Endothelial cell of umbilical vein (primary cell): ENCODE data around the gene TSPAN18. TPM values are rescaled to one million over a fixed set of nuclear protein-coding genes. Genes with fewer than 3 reads are reported as not detected.

ENCODE experiments used
- BruUV-seq: library from RNA; stranded (reverse); fragments of 400-500 nt; replicated peaks from 2 replicates; lab custom pipeline; 2021; lab: Mats Ljungman, UMichigan
- CTCF ChIA-PET: fragments of 300-600, 350-600 bp; sonication (Branson Sonifier 250); formaldehyde crosslinking; loops from one replicate; lab custom pipeline; 2021; ENCODE audit warnings: antibody characterized with exemption, inconsistent platforms; lab: Charles Lee
- POLR2A ChIA-PET: fragments of 300-600, 350-600 bp; sonication (Branson Sonifier 250); formaldehyde crosslinking; loops from one replicate; lab custom pipeline; 2021; ENCODE audit warnings: antibody characterized with exemption, inconsistent platforms; lab: Charles Lee
- DNase-seq: peaks from one replicate; pipeline ENCODE4 v3.0.0-alpha.2; 2011; ENCODE audit warnings: low read depth, low spot score
- FAIRE-seq: peaks from 2 replicates; lab custom pipeline; 2011; peaks lifted over from hg19 to GRCh38; lab: Jason Lieb, UNC
- H2AFZ ChIP-seq: 2 replicates; pipeline ENCODE4 v1.6.0; 2012; ENCODE audit warnings: low read depth, low read length, control low read depth, inconsistent platforms
- H3K27ac ChIP-seq: 2 replicates; pipeline ENCODE4 v1.5.1; 2011; ENCODE audit warnings: low read depth, mild to moderate bottlenecking, control low read depth, low read length, moderate library complexity; ENCODE audit not compliant: insufficient read depth
- H3K27me3 ChIP-seq, 2 experiments: 2 replicates each; pipeline versions ENCODE4 v1.6.0 to v1.6.1; 2011; ENCODE audit warnings: low read length in 2 of 2, mixed read lengths in 1 of 2; ENCODE audit not compliant: control insufficient read depth in 2 of 2, insufficient read depth in 2 of 2
- H3K36me3 ChIP-seq, 2 experiments: 2 replicates in 1 of 2; 3 replicates in 1 of 2; pipeline ENCODE4 v1.5.1; 2011; ENCODE audit warnings: low read length in 2 of 2, mild to moderate bottlenecking in 1 of 2, moderate library complexity in 1 of 2; ENCODE audit not compliant: control insufficient read depth in 2 of 2, insufficient read depth in 2 of 2; ENCODE audit errors: extremely low read depth in 1 of 2
- H3K4me1 ChIP-seq: 3 replicates; pipeline ENCODE4 v1.5.1; 2011; ENCODE audit warnings: mild to moderate bottlenecking, low read length; ENCODE audit not compliant: control insufficient read depth, insufficient read depth; ENCODE audit errors: extremely low read depth
- H3K4me2 ChIP-seq: 2 replicates; pipeline ENCODE4 v1.6.1; 2011; ENCODE audit warnings: low read length, control low read depth, mixed read lengths; ENCODE audit not compliant: insufficient read depth
- H3K4me3 ChIP-seq, 3 experiments: fragments of 200-600 bp in 1 of 3; sonication (generic), shearing (Covaris generic) in 1 of 3; replicated peaks in 1 of 3; 2 replicates each; pipeline ENCODE4 v1.5.1; 2011 to 2016; ENCODE audit warnings: control low read depth in 3 of 3, low read length in 3 of 3, mild to moderate bottlenecking in 2 of 3, inconsistent platforms in 1 of 3, low read depth in 1 of 3, moderate library complexity in 1 of 3; ENCODE audit not compliant: insufficient read depth in 1 of 3
- H3K79me2 ChIP-seq: 2 replicates; pipeline ENCODE4 v1.6.0; 2012; ENCODE audit warnings: low read length, inconsistent platforms; ENCODE audit not compliant: control insufficient read depth, insufficient read depth
- H3K9ac ChIP-seq: replicated peaks from 2 replicates; pipeline ENCODE3; 2011; ENCODE audit warnings: low read length, control low read depth; ENCODE audit not compliant: insufficient read depth; ENCODE audit errors: extremely low read depth
- H3K9me1 ChIP-seq: replicated peaks from 3 replicates; pipeline ENCODE4 v1.6.0; 2011; ENCODE audit warnings: mild to moderate bottlenecking, low read length; ENCODE audit not compliant: control insufficient read depth, insufficient read depth; ENCODE audit errors: extremely low read depth
- H3K9me3 ChIP-seq: replicated peaks from 2 replicates; pipeline ENCODE4 v1.5.1; 2012; ENCODE audit warnings: low read length, inconsistent platforms; ENCODE audit not compliant: control insufficient read depth, insufficient read depth
- H4K20me1 ChIP-seq: replicated peaks from 2 replicates; pipeline ENCODE3; 2011; ENCODE audit warnings: mild to moderate bottlenecking, low read length; ENCODE audit not compliant: control insufficient read depth, insufficient read depth; ENCODE audit errors: extremely low read depth
- EZH2 ChIP-seq: IDR thresholded peaks from 2 replicates; pipeline ENCODE4 v1.6.1; 2012; ENCODE audit warnings: borderline replicate concordance, low read depth, mild to moderate bottlenecking, moderate library complexity, low read length, inconsistent platforms; ENCODE audit not compliant: severe bottlenecking
- FOS ChIP-seq: IDR thresholded peaks from 2 replicates; pipeline ENCODE4 v1.6.1; 2011; ENCODE audit warnings: mild to moderate bottlenecking, low read length, moderate library complexity, borderline replicate concordance; ENCODE audit not compliant: insufficient read depth
- GATA2 ChIP-seq: IDR thresholded peaks from 2 replicates; pipeline ENCODE4 v1.7.0; 2011; ENCODE audit warnings: low read depth, mild to moderate bottlenecking, moderate library complexity, mixed read lengths, low read length; ENCODE audit not compliant: insufficient read length, insufficient read depth
- JUN ChIP-seq: IDR thresholded peaks from 2 replicates; pipeline ENCODE4 v1.6.1; 2011; ENCODE audit warnings: borderline replicate concordance, low read depth; ENCODE audit not compliant: insufficient read length, insufficient read depth
- MYC ChIP-seq: IDR thresholded peaks from one replicate; pipeline ENCODE4 v1.6.1; 2011; ENCODE audit warnings: mild to moderate bottlenecking, low read depth, low read length
- POLR2A ChIP-seq: IDR thresholded peaks from 2 replicates; pipeline ENCODE4 v1.6.1; 2012; ENCODE audit warnings: low read depth, mild to moderate bottlenecking, control low read depth, low read length
- POLR2AphosphoS5 ChIP-seq: IDR thresholded peaks from 2 replicates; pipeline ENCODE4 v1.6.1; 2012; ENCODE audit warnings: low read depth, mild to moderate bottlenecking, control low read depth, low read length, moderate library complexity; ENCODE audit not compliant: insufficient read depth
- dilution Hi-C: fragments of 300-500 bp; cut with MboI; formaldehyde crosslinking; loops from one replicate; pipeline ENCODE4 v1.15.0; 2019; ENCODE audit warnings: low sequenced_read_pairs; ENCODE audit not compliant: extremely low pct_ligation_motif_present
- intact Hi-C: fragments of 100-400 bp; cut with micrococcal nuclease; formaldehyde crosslinking; loops from one replicate; pipeline ENCODE4 v1.10.0; 2022
- polyA plus RNA-seq, 4 experiments: library from polyadenylated mRNA; depleted of rRNA in 3 of 4; stranded (reverse) in 3 of 4; unstranded in 1 of 4; fragments of >200 nt; gene quantifications; 2 replicates each; pipeline versions ENCODE4 v1.2.1 to v1.2.3, GENCODE V29; 2011 to 2012; ENCODE audit warnings: missing spikeins in 1 of 4
- total RNA-seq: library from RNA; stranded (reverse); gene quantifications from 2 replicates; pipeline ENCODE4 v1.2.3, GENCODE V29; 2021
- TF ChIP-seq, protein P1 (sequence below): IDR thresholded peaks from 2 replicates; pipeline ENCODE4 v1.6.1; 2011; ENCODE audit not compliant: insufficient read depth, insufficient read length
- TF ChIP-seq, protein P2 (sequence below), 2 donors: IDR thresholded peaks; 1 replicate in 1 of 2; 2 replicates in 1 of 2; pipeline ENCODE4 v1.5.1; 2011; ENCODE audit warnings: low read length in 2 of 2, mild to moderate bottlenecking in 2 of 2, moderate library complexity in 2 of 2, control low read depth in 1 of 2, inconsistent platforms in 1 of 2, low read depth in 1 of 2; ENCODE audit not compliant: insufficient read depth in 1 of 2; ENCODE audit errors: extremely low read depth in 1 of 2

The TSPAN18 gene
- total and polyA plus RNA-seq, 2 donors (not counting 3 experiments of a cell fraction or from before 2014, with no cell fraction given): 32.2 to 118 TPM

DNA sequence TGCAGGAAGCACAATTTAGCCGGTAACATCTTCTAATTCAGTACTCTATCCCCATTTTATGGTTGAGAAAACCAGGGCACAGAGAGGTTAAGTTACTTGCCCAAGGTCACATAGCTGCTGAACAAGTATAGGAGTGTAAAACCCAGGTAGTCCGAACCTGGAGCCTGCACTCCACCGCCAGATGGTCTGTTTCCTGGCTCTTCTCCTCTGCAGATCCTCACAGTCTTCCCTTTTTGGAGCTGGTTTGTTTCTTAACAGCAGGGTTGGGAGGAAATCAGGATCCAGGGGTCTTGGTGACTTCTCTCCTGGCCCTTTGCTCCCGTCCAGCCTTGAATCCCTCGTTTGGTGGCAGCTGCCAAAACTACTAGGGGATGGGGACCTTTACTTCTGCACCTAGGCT, 12.0 kb downstream of the TSPAN18 start:
- dilution Hi-C loops: no loop called here
- Histone ChIP-seq H2AFZ (no peak overlapping the region), H3K36me3 (no peaks in the 10 kb centered on the region), H3K27me3 (no peaks in the 10 kb centered on the region), H3K4me1 (peaks cover 3% of the 10 kb centered on the region), H3K79me2 (no peaks in the 10 kb centered on the region), H3K4me3 (no peak overlapping the region), H3K9me3 (no peaks in the 10 kb centered on the region), H3K4me2 (no peak overlapping the region), H3K9ac (no peak overlapping the region), H3K27ac (no peak overlapping the region), H4K20me1 (no peaks in the 10 kb centered on the region), H3K9me1 (no peaks in the 10 kb centered on the region)
- DNase-seq (no peak), FAIRE-seq (no peak)
- ChIA-PET POLR2A (interaction anchor here (0.6 kb wide), 1 partner anchor 456 kb away, joined by 3 read pairs; no protein-coding TSS in a partner anchor), CTCF (interaction anchor here (1.4 kb wide), 1 partner anchor 10 kb away, joined by 3 read pairs; no protein-coding TSS in a partner anchor)
- intact Hi-C loops: no loop called here
- BruUV-seq: no TSS peak
- TF ChIP-seq, protein P1, sequence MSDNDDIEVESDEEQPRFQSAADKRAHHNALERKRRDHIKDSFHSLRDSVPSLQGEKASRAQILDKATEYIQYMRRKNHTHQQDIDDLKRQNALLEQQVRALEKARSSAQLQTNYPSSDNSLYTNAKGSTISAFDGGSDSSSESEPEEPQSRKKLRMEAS: no peak
- TF ChIP-seq JUN (no peak), MYC (no peak), EZH2 (no peak), GATA2 (no peak), POLR2A (no peak), POLR2AphosphoS5 (no peak), FOS (no peak)
- TF ChIP-seq, protein P2, sequence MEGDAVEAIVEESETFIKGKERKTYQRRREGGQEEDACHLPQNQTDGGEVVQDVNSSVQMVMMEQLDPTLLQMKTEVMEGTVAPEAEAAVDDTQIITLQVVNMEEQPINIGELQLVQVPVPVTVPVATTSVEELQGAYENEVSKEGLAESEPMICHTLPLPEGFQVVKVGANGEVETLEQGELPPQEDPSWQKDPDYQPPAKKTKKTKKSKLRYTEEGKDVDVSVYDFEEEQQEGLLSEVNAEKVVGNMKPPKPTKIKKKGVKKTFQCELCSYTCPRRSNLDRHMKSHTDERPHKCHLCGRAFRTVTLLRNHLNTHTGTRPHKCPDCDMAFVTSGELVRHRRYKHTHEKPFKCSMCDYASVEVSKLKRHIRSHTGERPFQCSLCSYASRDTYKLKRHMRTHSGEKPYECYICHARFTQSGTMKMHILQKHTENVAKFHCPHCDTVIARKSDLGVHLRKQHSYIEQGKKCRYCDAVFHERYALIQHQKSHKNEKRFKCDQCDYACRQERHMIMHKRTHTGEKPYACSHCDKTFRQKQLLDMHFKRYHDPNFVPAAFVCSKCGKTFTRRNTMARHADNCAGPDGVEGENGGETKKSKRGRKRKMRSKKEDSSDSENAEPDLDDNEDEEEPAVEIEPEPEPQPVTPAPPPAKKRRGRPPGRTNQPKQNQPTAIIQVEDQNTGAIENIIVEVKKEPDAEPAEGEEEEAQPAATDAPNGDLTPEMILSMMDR (IDR thresholded peaks at IDR 0.05; ENCODE audit: extremely low read depth in 1 of 2, insufficient read depth in 1 of 2, low read depth in 1 of 2, low read length in 2 of 2): no peak
